Renal pelvis (tissue), 4 donors: Measurements from ENCODE around the gene E2F1. TPM values are rescaled to one million over a fixed set of nuclear protein-coding genes. Genes with fewer than 3 reads are reported as not detected.

ENCODE experiments used
- DNase-seq: peaks from one replicate; pipeline ENCODE4 v3.0.0-alpha.2; 2013
- polyA plus RNA-seq, 3 donors: library from polyadenylated mRNA; unstranded; fragments of 120-200 nt; gene quantifications; one replicate each; pipeline ENCODE4 v1.2.1, GENCODE V29; 2013; ENCODE audit not compliant: insufficient read length in 3 of 3

The E2F1 gene
- polyA plus RNA-seq, 3 donors, result 12.1 to 14.6 (median 14.3) TPM

DNA sequence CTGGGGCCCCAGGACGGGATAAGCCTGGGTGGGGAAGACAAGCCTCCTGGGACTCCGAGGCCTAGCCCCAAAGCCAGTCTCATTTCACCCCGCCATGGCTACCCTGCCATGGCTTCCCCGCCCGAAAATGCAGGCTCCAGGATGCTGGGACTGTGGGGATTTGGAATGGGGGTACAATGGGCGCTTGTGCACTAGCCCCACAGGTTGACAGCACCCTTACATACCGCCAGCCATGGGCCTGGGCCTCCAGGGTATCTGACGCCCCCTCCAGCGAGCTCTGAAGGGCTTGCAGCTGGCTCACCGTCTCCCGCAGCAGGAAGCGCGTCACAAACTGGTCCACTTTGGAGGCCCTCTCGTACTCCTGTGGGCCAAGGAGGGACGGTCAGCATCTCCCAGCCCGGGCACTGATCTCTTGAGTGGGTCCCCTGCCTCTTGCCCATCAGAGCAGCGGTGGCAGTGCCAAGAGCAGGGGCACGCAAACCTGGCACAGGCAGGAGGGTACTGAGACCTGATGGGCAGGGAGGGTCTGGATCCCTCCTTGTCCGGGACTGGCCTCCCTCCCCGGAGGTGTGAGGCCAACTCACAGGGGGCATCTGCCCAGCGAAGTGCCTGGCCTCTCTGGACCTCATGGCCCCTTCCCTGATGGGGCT lies 26.0 kb downstream of the E2F1 start:
- DNase-seq, result no peak

DNA sequence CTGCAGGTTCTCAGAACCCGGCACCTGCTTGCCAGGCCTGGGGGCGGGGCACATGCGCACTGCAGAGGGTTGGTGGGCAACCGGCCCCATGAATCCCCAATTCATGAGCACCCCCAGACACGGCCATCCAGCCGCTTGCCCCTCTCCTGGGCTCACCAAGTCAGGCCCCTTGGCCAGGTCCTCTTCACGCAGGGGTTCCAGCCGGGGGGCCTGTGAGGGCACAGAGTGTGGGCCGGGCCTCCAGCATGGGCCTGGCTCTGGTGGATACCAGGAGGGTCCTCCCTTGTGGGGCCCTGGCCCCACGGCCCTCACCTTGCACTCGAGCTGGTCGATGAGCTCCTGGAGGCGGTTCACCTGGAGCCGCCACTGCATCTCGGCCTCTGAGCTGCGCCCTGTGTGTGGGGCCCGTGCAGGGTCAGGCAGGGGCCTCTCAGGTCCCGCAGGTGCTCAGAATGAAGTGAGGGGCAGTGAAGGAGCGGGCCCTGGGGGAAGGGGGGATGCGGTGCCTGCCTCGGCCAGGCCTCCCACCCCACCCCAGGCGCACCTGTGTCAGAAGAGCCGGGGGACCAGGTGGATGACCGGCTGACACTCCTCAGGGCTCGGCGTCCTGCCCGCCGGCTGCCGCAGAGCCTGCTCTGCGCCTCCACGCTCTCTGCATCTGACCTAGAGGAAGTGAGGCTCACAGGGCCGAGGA lies 26.7 kb downstream of the E2F1 start:
- no peak for DNase-seq

DNA sequence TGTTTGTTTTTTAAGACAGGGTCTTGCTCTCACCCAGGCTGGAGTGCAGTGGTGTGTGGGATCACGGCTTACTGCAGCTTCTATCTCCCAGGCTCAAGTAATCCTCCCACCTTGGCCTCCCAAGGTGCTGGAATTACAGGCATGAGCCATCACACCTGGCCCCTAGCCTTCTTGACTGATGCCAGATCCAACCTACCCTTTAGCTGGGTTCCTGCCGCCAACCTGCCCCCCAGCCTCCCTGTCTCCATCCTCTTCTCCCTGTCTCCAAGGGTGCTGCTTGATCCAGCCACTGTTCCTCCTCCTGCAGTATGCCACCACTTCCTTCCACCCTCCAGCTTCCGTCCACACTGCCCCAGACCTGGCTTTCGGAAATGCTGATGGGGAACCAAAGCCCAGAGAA lies 27.3 kb downstream of the E2F1 start:
- no peak for DNase-seq

DNA sequence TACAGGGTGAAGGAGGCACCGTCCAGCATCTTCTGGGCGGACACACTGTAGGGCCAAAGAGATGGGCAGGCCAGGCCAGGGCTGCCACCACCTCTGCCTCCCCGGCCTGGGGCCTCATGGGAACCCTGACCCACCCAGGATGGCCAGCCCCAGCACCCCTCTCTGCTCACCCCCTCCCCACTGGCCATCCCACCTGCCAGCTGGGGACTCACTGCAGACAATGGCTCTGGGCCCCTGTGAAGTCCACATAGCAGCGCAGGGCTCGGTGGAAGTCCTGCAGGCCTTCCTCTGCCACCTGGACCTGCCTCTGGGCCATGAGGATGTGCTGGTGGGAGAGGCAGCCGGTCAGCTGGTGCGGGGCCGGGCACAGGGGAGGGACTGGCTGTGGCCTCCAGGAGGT lies 27.7 kb downstream of the E2F1 start:
- DNase-seq, result no peak

DNA sequence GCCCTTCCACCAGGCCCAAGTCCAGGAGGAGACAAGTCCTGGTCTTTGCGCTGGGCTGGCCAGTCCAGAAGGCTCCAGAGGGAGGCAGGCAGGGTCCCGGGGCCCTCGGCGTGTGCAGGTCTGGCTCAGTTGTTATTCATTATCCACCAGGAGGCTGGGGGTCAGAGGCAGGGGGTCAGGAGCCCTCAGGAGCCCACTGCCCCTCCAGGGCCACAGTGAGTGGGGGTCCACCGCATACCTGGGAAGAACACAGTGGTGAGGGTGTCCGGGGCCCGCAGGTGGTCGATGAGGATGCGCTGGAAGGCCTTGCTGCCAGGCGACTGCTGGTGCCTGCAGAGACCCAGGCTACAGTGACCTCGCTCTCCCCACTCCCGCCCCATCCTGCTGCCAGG lies 28.5 kb downstream of the E2F1 start:
- no peak for DNase-seq

DNA sequence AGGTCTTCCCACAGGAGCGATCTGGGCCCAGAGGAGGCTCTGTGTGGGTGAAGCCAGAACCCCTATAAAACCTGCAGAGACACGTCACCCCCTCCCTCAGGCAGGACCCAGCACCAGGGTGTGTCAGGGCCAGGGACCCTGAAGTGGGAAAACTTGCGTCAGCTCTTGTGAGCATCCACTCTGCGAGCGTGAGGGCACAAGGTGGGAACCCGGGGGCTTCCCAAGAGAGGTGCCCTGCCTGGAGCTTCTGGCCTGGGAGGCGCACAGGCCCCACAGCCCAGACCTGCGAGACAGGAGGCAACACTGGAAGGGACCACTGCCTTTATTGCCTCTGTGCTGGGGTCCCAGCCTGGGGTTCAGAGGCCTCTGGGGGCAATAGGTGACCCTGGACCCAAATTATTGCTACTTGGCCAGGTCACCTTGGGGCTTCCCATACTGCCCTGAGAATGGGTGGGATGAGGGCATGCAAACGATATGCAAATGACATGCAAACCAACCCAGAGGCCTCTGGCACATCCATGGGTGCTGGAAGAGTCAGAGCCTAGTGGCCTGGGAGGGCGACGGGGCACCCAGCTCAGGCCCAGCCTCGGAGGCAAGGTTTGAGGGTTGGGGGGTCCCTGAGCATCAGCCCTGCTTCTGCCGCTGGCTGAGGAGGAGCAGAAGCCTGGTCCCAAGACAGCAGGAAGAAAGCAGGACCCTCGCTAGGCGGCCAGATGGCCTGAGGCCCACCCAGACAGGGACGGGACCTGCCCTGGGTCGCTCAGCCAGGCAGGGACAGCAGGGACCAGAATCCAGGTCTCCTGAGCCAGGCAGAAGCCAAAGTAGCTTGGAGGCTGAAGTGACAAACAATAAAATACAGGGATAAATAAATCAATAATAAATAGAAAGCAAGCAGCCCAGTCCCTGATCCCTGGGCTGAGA lies 29.1 kb downstream of the E2F1 start:
- no peak for DNase-seq

DNA sequence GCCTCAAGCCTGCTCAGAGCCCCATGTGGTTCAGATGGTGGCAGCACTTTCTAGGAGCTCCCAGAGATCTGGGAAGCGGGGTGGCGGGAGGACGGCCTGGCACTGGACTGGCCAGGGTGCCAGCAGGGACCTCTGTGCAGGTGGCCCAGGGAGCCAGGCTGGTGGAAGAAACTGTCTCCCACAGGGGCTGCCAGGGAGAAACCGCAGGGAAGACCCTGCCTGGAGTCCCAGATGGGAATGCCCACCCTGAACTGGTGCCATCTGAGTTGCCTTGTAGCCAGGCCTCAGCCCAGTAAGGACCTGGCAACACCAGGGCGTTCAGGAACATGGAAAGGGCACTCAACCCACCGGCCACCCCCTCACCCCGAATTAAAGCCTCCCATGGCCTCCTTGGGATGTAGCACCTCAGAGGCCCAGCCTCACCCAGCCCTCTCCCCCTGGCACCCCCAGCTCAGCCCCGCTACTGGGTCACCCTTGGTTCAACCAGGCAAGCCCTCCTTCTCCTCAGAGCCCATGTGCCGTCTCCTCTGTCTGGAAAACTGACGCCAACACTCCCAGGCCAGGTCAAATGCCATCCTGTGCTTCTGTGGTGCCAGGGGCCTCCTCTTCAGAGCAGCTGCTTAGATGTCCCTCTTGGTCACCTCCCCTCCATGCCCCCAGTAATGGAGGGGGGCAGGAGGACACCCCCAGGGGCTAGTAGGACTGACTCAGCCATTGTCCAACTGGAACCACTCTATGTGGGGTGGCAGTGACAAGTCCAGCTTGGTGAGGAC lies 30.0 kb downstream of the E2F1 start:
- DNase-seq, result no peak

DNA sequence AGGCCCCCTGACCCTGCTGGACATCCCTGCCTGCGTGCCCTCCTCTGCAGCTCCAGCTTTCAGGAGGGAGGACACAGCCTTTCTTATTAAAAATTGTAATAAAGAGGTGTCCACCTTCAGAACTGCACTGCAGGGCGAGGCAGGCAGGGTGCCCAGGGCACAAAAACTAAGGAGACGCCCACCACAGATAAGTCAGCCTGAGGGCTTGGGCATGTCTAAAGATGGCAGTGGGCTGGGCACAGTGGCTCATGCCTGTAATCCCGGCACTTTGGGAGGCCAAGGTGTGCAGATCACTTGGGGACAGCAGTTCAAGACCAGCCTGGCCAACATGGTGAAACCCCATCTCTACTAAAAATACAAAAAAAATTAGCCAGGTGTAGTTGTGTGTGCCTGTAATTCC lies 31.0 kb downstream of the E2F1 start:
- DNase-seq, result no peak

DNA sequence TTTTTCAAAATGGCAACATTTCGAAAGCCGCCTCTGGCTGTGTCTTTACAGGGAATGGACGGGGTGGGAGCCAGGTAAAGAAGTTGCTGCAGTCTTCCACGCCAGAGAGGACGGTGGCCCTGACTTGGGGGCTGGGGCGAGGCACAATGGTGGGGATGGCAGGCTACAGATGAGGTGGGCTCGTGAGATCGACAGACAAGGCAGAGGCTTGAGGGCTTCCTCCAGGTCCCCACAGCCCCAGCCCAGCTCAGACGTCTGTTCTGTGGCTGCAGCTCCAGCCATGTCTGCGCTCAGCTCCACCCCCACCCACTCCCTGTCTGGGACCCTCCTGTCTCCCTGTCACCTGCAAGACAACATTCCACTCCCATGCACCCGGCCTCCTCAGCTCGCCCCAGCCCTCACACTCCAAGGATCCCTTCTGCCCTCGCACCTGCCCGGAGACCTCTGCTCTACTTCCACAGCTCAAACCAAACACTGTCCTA lies 31.5 kb downstream of the E2F1 start:
- no peak for DNase-seq

DNA sequence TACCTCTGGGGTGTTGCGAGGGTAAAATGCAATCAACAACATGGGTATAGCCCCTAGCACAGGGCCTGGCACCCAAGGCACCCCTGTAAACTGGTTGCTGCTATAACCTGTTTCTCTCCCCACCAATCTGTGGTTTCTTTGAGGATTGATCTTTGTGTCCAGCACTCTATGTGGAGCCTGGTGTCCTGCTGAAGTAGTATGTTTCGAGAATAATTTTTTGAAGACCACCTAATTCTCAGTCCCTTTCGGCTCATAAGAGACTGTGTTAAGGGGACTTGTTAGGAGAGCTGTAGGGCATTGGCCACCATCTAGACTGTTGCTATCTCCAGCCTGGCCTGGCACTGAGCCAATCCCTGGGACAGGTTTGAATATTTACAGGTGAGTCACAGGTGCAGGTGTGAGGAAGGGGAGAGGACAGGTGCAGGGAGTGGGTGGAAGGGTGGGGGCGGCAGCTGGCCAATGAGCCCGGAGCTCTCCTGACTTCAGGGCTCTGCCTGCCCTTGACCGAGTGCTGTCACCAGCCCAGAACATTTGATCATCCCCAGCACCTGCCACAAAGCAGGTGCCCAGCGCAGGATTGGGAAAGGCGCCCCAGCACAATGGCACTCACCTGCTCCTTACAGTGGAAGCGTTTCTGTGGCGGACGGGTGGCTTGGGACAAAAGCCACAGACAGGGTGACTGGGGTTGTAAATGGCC lies 32.1 kb downstream of the E2F1 start:
- DNase-seq, result no peak

DNA sequence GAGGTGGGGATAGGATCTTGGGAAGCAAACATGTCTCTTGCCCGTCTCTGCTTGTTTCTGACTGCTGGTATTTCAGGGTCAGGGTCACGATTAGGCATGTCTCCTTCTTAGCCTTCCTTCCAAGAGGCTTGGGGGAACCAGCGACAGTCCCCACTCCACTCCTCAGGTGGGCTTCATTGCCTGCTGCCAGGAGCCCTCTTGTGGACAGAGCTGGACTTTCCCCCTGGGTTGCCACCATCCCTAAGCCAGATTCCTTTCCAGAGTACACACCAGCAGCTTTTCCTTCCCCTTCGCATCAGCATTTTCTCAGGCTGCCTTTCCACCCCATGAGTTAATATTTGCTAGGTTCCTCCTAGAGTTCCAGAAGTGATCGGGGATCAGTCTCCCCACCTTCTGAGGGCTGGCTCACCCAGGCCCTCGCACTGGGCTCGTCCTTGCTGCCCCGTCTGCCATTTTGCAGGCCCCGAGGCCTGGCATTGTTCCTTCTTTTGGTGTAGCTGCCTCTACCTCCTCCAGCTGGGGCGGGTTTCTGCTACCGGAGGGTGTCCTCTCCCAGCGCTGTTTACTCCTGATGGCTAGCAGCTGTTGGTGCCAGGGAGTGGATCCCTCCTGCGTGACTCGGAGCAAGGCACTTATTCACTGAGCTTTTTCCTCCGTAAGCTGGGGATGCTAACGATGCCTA lies 32.8 kb downstream of the E2F1 start:
- DNase-seq, result peak; percentile 78

DNA sequence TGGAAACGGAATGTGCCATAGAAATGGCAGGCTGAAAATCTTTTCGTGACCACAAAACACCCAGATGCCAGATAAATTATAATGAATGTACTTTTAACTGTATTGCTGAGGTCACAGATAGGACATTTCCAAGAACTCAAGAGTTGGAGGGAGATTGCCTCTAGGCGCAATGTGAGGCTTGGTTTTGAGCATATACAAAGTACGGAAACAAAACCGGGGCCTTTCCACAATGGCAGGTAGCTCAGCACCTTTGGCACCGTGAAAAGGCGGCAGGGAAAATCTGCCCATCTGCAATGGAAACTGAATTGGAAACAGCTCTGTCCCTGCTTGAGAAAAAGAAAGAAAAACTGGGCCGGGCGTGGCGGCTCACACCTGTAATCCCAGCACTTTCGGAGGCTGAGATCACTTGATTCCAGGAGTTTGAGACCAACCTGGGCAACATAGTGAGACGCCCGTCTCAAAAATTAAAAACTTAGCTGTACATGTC lies 34.6 kb downstream of the E2F1 start:
- no peak for DNase-seq

DNA sequence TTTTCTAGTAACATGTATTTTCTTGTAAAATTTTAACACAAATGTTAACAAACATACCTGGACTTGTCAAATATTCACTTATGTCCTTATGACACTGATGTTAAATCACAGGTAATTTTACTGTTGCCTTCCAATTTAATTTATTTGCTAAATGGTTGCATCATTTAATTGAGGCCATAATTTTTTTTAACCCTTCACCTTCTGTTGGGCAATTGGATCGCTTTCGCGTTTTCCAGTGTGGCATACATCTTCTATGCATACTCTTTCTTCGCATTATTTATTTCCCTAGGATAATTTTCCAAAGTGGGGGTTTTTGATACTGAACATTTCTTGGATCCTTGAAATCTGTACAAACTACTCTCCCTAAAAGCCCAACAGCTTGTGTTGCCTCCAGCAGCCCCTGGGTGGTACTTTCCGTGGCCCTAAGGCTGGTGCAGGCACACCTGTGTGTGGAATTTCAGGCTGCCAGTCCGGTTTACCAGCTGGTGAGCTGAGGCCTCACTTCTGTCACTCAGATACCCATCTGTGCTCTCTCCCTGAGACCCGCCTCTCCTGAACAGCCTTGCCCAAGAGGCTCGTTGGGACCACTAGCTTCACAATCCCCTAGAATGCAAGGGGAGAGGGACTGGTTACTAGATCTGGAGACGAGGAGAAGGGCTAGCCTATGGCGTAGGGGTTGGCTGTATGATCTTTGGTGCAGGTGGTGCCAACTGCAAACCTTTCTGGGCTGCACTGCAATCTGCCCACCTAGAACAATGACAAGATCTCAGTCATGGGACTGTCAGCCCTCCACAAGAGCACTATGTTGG lies 35.2 kb downstream of the E2F1 start:
- no peak for DNase-seq

DNA sequence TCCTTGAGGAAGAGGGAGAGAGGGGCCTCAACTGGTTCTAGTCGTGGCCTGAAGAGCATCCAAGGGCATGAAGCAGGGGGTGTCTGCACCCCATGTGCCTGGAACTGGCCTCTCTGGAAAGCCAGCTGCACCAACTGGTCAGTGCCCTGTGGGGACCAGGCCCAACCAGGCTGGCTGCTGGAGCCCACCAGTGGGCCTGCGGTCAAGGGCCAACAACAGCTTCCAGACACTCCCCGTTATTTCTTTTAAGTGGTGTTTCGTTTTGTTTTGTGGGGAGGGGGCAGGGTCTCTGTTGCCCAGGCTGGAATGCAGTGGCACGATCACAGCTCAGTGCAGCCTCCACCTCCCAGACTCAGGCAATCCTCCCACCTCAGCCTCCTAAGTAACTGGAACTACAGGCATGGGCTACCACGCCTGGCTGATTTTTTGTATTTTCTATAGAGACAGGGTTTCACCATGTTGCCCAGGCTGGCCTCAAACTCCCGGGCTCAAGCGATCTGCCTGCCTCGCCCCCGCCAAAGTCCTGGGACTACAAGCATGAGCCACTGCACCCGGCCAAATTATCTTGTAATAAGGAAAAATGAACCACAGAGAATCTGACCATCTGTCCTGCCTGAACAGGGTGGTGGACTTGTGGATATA lies 36.0 kb downstream of the E2F1 start:
- no peak for DNase-seq

DNA sequence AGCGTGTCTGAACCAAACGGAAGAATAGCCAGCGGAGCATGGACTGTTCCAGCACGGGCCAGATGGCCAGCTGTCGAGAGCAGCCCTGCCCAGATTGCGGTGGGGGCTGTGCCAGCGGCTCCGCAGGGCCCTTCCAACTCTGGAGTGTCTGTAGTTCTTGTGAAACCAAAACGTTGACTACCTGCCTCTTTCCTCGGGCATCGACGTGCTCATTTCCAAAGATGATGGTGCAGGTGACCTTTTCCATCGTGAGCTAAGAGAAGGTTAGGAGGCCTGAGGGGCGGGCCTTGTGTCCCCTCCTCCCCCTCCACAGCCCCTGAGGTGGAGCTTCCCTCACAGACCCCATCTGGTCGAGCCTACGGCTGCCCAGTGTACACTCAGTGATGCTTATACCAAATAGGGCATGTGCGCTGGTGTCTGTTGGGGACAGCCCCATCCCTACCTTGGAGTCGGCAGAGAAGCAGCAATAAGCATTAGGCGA lies 36.9 kb downstream of the E2F1 start:
- no peak for DNase-seq

DNA sequence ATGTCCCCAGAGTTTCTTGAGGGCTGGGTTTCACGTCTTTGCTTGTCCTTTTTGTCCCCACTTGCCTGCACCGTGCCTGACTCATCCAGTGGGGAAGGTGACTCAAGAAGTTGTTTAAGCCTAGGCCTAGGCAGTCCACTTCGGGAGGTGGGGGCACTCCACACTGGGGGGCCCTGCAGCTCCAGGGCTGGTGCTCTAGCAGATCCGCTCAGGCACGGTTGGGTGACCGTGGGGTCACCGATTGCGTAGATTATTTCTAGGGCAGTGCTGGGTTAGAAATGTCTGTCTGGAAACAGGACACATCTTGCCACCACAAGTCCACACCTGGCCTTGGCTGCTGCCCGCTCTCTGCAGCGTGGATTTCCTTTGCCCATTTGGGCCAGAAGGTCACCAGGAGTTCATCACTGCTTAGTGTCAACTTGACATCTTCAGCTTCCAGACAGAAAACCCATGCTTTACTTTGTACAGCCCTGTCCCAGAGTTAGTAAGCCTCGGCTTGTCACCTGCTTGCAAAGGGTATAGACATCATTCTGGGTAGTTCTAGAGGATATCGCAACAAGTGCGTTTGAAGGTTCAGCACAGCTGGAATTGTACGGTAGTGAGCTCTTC lies 37.7 kb downstream of the E2F1 start:
- DNase-seq, result no peak

DNA sequence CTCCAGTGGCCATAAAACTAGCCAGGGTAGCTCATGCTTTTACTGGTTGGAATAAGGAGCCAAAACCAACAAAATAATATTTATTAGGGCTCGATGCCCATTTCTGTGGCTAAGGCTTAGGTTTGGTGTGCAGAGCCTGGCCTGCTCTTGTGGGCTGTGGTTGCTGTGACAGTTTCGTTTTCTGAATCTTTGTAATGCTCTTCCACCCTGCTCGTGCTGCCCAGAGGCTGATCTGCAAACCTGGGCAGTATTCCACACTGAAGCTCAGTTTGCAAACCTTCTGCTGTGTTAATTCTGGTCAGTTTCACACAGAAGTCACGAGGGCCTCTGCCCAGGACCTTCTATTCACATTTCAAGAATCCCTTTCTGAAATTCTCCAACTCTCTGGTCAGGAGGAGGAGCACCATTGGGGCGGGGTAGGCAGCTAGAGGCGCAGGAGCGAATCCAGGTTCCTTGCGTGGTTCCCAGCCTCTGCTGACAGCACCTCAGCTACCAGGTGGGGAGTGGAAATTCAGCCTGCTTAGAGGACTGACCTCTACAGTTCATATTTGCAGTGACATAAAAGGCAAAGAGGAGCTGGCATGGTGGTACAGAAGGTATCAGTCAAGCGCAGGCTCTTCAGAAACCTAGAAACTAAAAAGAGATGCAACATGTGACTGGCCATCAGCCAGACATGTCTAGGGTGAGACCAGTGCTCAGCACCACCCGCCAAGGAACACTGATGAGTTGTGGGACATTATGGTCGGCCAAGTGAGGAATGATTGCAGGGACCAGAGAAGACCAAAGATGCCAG lies 38.4 kb downstream of the E2F1 start:
- no peak for DNase-seq
